H1 (cell line): ENCODE measurements around the gene TNP2. TPM values are rescaled to one million over a fixed set of nuclear protein-coding genes. Genes with fewer than 3 reads are reported as not detected.

Experiments
- CHD1 ChIP-seq: IDR thresholded peaks from 2 replicates; pipeline ENCODE4 v1.6.1; 2012; ENCODE audit warnings: low read depth, low read length, improper control_type of control experiment
- CTBP2 ChIP-seq: IDR thresholded peaks from 2 replicates; pipeline ENCODE4 v1.7.0; 2011; ENCODE audit warnings: borderline replicate concordance, mild to moderate bottlenecking, moderate library complexity, mixed read lengths, low read length; ENCODE audit not compliant: insufficient read depth, insufficient read length
- JUND ChIP-seq: IDR thresholded peaks from 2 replicates; pipeline ENCODE4 v1.6.1; 2011; ENCODE audit warnings: mild to moderate bottlenecking, improper control_type of control experiment, low read length
- RFX5 ChIP-seq: IDR thresholded peaks from 2 replicates; pipeline ENCODE4 v1.6.1; 2011; ENCODE audit warnings: low read depth, low read length, improper control_type of control experiment, borderline replicate concordance
- SIRT6 ChIP-seq: IDR thresholded peaks from one replicate; pipeline ENCODE4 v1.7.1; 2012; ENCODE audit warnings: low read length, inconsistent platforms
- TEAD4 ChIP-seq: IDR thresholded peaks from 2 replicates; pipeline ENCODE4 v1.6.1; 2012; ENCODE audit warnings: low read depth, low read length, inconsistent platforms, mixed read lengths
- polyA plus RNA-seq, 7 experiments: library from polyadenylated mRNA; depleted of rRNA in 3 of 7; stranded (reverse) in 5 of 7; unstranded in 2 of 7; fragments of >200 nt in 5 of 7; fragments of 200-250 nt in 2 of 7; gene quantifications; 1 replicate in 5 of 7; 2 replicates in 1 of 7; 4 replicates in 1 of 7; pipeline versions ENCODE4 v1.2.1 to v1.2.3, GENCODE V29; 2011 to 2013; ENCODE audit warnings: missing spikeins in 2 of 7, mixed read lengths in 2 of 7
- total RNA-seq: library from RNA; stranded (reverse); fragmentation: NEBNext Ultra II Directional; extraction: Animal tissue kit (Norgen Biotek cat#: 25700); gene quantifications from 2 replicates; pipeline ENCODE4 v1.2.1, GENCODE V29; 2021

The TNP2 gene
- total and polyA plus RNA-seq, 2 of the 8 experiments (the other 6 are each of a cell fraction or from before 2014, with no cell fraction given), result not detected

GRCh38 chr16:11316331-11317015 lies 47.3 kb upstream of the TNP2 start (continued):
- no peak for TF ChIP-seq CHD1
- TF ChIP-seq RFX5, result no peak
- no peak for TF ChIP-seq CTBP2
- TF ChIP-seq TEAD4, result peak; percentile 63; the same call in 1 of the 2 replicates
- no peak for TF ChIP-seq SIRT6
- no peak for TF ChIP-seq JUND
